GM23248 (cell line): ENCODE results near the gene DESI1. TPM values are rescaled to one million over a fixed set of nuclear protein-coding genes. Genes with fewer than 3 reads are reported as not detected.
"Not testable (repeated sequence)": the region's sequence is repeated elsewhere in the genome, so short reads cannot be mapped to it uniquely, and the experiment has no call there.

Source experiments
- DNase-seq: peaks from one replicate; pipeline ENCODE4 v3.0.0-alpha.2; 2015
- H2AFZ ChIP-seq: fragments of 200-600 bp; sonication (generic); 2 replicates; pipeline ENCODE4 v1.6.1; 2016; ENCODE audit warnings: antibody characterized with exemption
- H3F3A ChIP-seq: fragments of 200-600 bp; sonication (generic); 2 replicates; pipeline ENCODE4 v1.6.1; 2016; ENCODE audit warnings: mild to moderate bottlenecking, antibody characterized with exemption, mixed run types; ENCODE audit not compliant: insufficient read depth
- H3K27ac ChIP-seq: fragments of 200-600 bp; sonication (generic); 2 replicates; pipeline ENCODE4 v1.5.1; 2016; ENCODE audit warnings: mild to moderate bottlenecking
- H3K27me3 ChIP-seq: fragments of 200-600 bp; sonication (generic); replicated peaks from 2 replicates; pipeline ENCODE4 v1.6.1; 2016; ENCODE audit warnings: mild to moderate bottlenecking; ENCODE audit not compliant: insufficient read depth
- H3K36me3 ChIP-seq: fragments of 200-600 bp; sonication (generic); 2 replicates; pipeline ENCODE4 v1.6.1; 2016; ENCODE audit warnings: low read depth, mild to moderate bottlenecking
- H3K4me1 ChIP-seq: fragments of 200-600 bp; sonication (generic); 2 replicates; pipeline ENCODE4 v1.6.1; 2016; ENCODE audit warnings: mild to moderate bottlenecking; ENCODE audit not compliant: insufficient read depth
- H3K4me2 ChIP-seq: fragments of 200-600 bp; sonication (generic); one replicate; pipeline ENCODE4 v1.6.1; 2016; ENCODE audit warnings: mild to moderate bottlenecking; ENCODE audit not compliant: unreplicated experiment
- H3K4me3 ChIP-seq: fragments of 200-600 bp; sonication (generic); 2 replicates; pipeline ENCODE4 v1.5.1; 2016; ENCODE audit warnings: mild to moderate bottlenecking
- H3K79me2 ChIP-seq: fragments of 200-600 bp; sonication (generic); 2 replicates; pipeline ENCODE4 v1.6.1; 2016; ENCODE audit warnings: mild to moderate bottlenecking; ENCODE audit not compliant: insufficient read depth
- H3K9ac ChIP-seq: fragments of 200-600 bp; sonication (generic); 2 replicates; pipeline ENCODE4 v1.6.1; 2016; ENCODE audit warnings: mild to moderate bottlenecking
- H3K9me2 ChIP-seq: fragments of 200-600 bp; sonication (generic); 2 replicates; pipeline ENCODE4 v1.6.1; 2016; ENCODE audit warnings: mixed run types, mild to moderate bottlenecking, moderate library complexity; ENCODE audit not compliant: insufficient read depth
- H3K9me3 ChIP-seq: fragments of 200-600 bp; sonication (generic); one replicate; pipeline ENCODE4 v1.6.1; 2017; ENCODE audit warnings: low read depth
- H4K20me1 ChIP-seq: fragments of 200-600 bp; sonication (generic); 2 replicates; pipeline ENCODE4 v1.6.0; 2016; ENCODE audit not compliant: insufficient read depth
- EZH2 ChIP-seq: fragments of 200-600 bp; sonication (generic); IDR thresholded peaks from 2 replicates; pipeline ENCODE4 v1.6.1; 2018; ENCODE audit warnings: antibody characterized with exemption, mild to moderate bottlenecking; ENCODE audit not compliant: insufficient read depth, poor library complexity, severe bottlenecking
- EZH2phosphoT487 ChIP-seq: fragments of 200-600 bp; sonication (generic); IDR thresholded peaks from 2 replicates; pipeline ENCODE4 v1.6.1; 2018; ENCODE audit warnings: antibody characterized with exemption, moderate library complexity, mild to moderate bottlenecking, low read depth; ENCODE audit not compliant: insufficient read depth
- WGBS, 2 experiments: methylation state at CpG; one replicate each; pipeline ENCODE4 v1.1.6; 2015 to 2017; ENCODE audit warnings: low lambda C conversion rate in 2 of 2, low coverage in 1 of 2; ENCODE audit errors: missing lambda C conversion rate in 2 of 2; 5-methylcytosine and 5-hydroxymethylcytosine counted together
- in situ Hi-C: fragments of 300-500 bp; cut with MboI; formaldehyde crosslinking; loops from 2 replicates; pipeline ENCODE4 v1.15.0; 2020
- polyA plus RNA-seq: library from polyadenylated mRNA; unstranded; fragments of >200 nt; fragmentation: Nextera tagmentation; extraction: Ambion mirVana; gene quantifications from 2 replicates; pipeline ENCODE4 v1.2.1, GENCODE V29; 2016
- total RNA-seq: library from RNA; depleted of rRNA; stranded (reverse); fragments of >200 nt; shearing (Covaris generic); gene quantifications from 2 replicates; pipeline ENCODE4 v1.2.3, GENCODE V29; 2014

DESI1 gene
- total and polyA plus RNA-seq, 2 experiments from 2014 or later, result 42.2 to 44.3 TPM

- H3K9me3 ChIP-seq, result no peaks in the 10 kb centered on the region
- H3K79me2 ChIP-seq, result no peaks in the 10 kb centered on the region
- H3K27me3 ChIP-seq, result no peaks in the 10 kb centered on the region
- no peaks in the 10 kb centered on the region for H3K9me2 ChIP-seq
- no peaks in the 10 kb centered on the region for H4K20me1 ChIP-seq
- in situ Hi-C loops, result no loop called here
- no peaks in the 10 kb centered on the region; the same call in 1 of the 2 replicates for H3K36me3 ChIP-seq
- no peaks in the 10 kb centered on the region for H3K4me1 ChIP-seq
- no peak for DNase-seq
- WGBS, 2 experiments, result 79 to 80% methylated on average over 15 of the region's 15 CpGs
- H3K4me3 ChIP-seq, result no peak overlapping the region
- H3K9ac ChIP-seq, result no peak overlapping the region
- no peak overlapping the region for H2AFZ ChIP-seq
- H3F3A ChIP-seq, result no peaks in the 10 kb centered on the region
- H3K27ac ChIP-seq, result no peak overlapping the region
- TF ChIP-seq EZH2 (no peak), EZH2phosphoT487 (no peak)
- H3K4me2 ChIP-seq, result no peak overlapping the region
Measured at GRCh38 chr22:41575533-41575932, 45.3 kb downstream of the DESI1 start.

DNA sequence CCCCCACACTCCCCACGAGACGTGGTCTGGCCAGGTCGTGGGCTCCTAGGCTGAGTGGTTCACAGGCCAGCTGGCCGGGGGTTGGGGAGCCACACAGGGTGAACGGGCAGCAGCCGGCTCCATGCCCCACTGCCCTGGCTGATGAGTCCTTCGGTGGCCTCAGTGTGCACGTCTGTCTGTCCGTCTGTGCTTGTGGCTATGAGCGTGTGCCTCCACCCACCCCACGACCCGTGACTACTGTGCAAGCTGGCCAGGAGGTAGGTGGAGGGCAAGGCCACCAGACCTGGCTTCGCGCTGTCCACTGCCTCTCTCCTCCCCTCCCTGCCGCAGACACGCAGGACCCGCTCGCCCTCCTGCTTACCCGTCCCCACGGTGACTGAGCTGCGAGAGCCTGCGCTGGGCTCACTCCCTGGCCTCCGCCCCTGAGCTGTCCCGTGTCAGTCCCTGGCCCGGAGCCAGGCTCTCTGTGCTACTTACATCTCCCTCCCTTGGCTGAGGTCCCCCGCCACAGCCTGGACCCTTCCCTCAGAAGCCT lies 45.9 kb downstream of the DESI1 start:
- H2AFZ ChIP-seq, result no peak overlapping the region
- no peak overlapping the region for H3K4me2 ChIP-seq
- DNase-seq, result peak; percentile 35
- 68 to 69% methylated on average over 24 to 25 of the region's 26 CpGs for WGBS, 2 experiments
- H3K9ac ChIP-seq, result no peak overlapping the region
- no peaks in the 10 kb centered on the region for H3K27me3 ChIP-seq
- H3K4me3 ChIP-seq, result no peak overlapping the region
- no peak overlapping the region for H3K27ac ChIP-seq
- H3K79me2 ChIP-seq, result no peaks in the 10 kb centered on the region
- H3K9me2 ChIP-seq, result no peaks in the 10 kb centered on the region
- no peaks in the 10 kb centered on the region for H3K9me3 ChIP-seq
- no peaks in the 10 kb centered on the region for H4K20me1 ChIP-seq
- TF ChIP-seq EZH2phosphoT487 (no peak), EZH2 (no peak)
- H3K36me3 ChIP-seq, result no peaks in the 10 kb centered on the region; the same call in 1 of the 2 replicates
- no peaks in the 10 kb centered on the region for H3K4me1 ChIP-seq
- H3F3A ChIP-seq, result no peaks in the 10 kb centered on the region
- in situ Hi-C loops, result no loop called here

- Histone ChIP-seq H4K20me1 (no peaks in the 10 kb centered on the region), H3K9ac (no peak overlapping the region), H3K4me1 (no peaks in the 10 kb centered on the region), H3K9me3 (no peaks in the 10 kb centered on the region), H3F3A (no peaks in the 10 kb centered on the region), H3K4me3 (no peak overlapping the region), H3K27ac (no peak overlapping the region), H3K36me3 (no peaks in the 10 kb centered on the region; the same call in 1 of the 2 replicates), H3K4me2 (no peak overlapping the region), H3K27me3 (no peaks in the 10 kb centered on the region), H3K9me2 (no peaks in the 10 kb centered on the region), H2AFZ (no peak overlapping the region), H3K79me2 (no peaks in the 10 kb centered on the region)
- DNase-seq, result no peak
- in situ Hi-C loops, result no loop called here
- TF ChIP-seq EZH2phosphoT487, result no peak
- 85% methylated on average over 11 of the region's 11 CpGs for WGBS, 2 experiments
Measured at GRCh38 chr22:41573677-41574076, 47.2 kb downstream of the DESI1 start.

DNA sequence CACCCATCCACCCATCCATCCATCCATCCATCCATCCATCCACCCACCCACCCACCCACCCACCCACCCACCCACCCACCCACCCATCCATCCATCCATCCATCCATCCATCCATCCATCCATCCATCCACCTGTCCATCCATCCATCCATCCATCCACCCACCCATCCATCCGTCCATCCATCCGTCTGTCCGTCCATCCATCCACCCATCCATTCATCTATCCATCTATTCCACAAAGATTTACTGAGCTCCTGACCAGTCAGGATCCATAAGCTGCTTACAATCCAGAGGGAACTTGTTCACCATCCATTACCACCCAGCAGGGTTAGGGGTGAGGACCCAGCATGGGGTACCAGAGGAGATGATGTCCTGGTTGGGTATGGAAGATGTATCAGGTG lies 48.5 kb downstream of the DESI1 start:
- H3K9ac ChIP-seq, H4K20me1 ChIP-seq, H3F3A ChIP-seq, H3K36me3 ChIP-seq, H3K9me3 ChIP-seq, H3K4me3 ChIP-seq, in situ Hi-C loops, H3K79me2 ChIP-seq, H2AFZ ChIP-seq, H3K4me1 ChIP-seq, H3K27ac ChIP-seq, H3K9me2 ChIP-seq, DNase-seq, H3K27me3 ChIP-seq, H3K4me2 ChIP-seq: not testable (repeated sequence)
- 91 to 96% methylated on average over 3 of the region's 3 CpGs for WGBS, 2 experiments

GRCh38 chr22:41571786-41572185 lies 49.1 kb downstream of the DESI1 start:
- H3K4me1 ChIP-seq, result no peaks in the 10 kb centered on the region
- no peak overlapping the region for H3K4me2 ChIP-seq
- no peaks in the 10 kb centered on the region for H3K27me3 ChIP-seq
- H3K4me3 ChIP-seq, result no peak overlapping the region
- H4K20me1 ChIP-seq, result no peaks in the 10 kb centered on the region
- no peaks in the 10 kb centered on the region for H3K79me2 ChIP-seq
- no peak overlapping the region for H2AFZ ChIP-seq
- no peaks in the 10 kb centered on the region for H3K36me3 ChIP-seq
- in situ Hi-C loops, result no loop called here
- H3K27ac ChIP-seq, result no peak overlapping the region
- H3F3A ChIP-seq, result no peaks in the 10 kb centered on the region
- TF ChIP-seq EZH2 (no peak), EZH2phosphoT487 (no peak)
- no peak for DNase-seq
- no peaks in the 10 kb centered on the region for H3K9me2 ChIP-seq
- 93 to 96% methylated on average over 5 to 14 of the region's 14 CpGs for WGBS, 2 experiments
- no peaks in the 10 kb centered on the region for H3K9me3 ChIP-seq
- H3K9ac ChIP-seq, result no peak overlapping the region
